ENCODE data around the gene DENND5A.

- no peak for TF ChIP-seq SREBF2 (IDR thresholded peaks at IDR 0.05; ENCODE audit: low read length)
- TF ChIP-seq CTCF (IDR thresholded peaks at IDR 0.05 in 2 of 3, conservative IDR thresholded peaks at IDR 0.05 in 1 of 3; ENCODE audit: control insufficient read depth in 2 of 3, extremely low read depth in 1 of 3, insufficient read depth in 1 of 3, low read depth in 3 of 3, low read length in 3 of 3): no peak
- TF ChIP-seq NFYB (IDR thresholded peaks at IDR 0.05; ENCODE audit: insufficient read depth, low read depth, low read length): no peak
- TF ChIP-seq SIN3A (IDR thresholded peaks at IDR 0.05; ENCODE audit: low read depth, low read length): no peak
- TF ChIP-seq REST (IDR thresholded peaks at IDR 0.05; ENCODE audit: low read depth, low read length): no peak
- no peak for TF ChIP-seq SRF (IDR thresholded peaks at IDR 0.05; ENCODE audit: low read depth in 2 of 2, low read length in 2 of 2)
- TF ChIP-seq CREB1 (IDR thresholded peaks at IDR 0.05; ENCODE audit: low read depth): no peak
- TF ChIP-seq, protein P1, sequence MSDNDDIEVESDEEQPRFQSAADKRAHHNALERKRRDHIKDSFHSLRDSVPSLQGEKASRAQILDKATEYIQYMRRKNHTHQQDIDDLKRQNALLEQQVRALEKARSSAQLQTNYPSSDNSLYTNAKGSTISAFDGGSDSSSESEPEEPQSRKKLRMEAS (IDR thresholded peaks at IDR 0.05; ENCODE audit: low read depth, low read length): no peak
- no peak for TF ChIP-seq RAD21 (IDR thresholded peaks at IDR 0.05; ENCODE audit: insufficient read depth, low read depth, low read length)
- TF ChIP-seq, protein P2, sequence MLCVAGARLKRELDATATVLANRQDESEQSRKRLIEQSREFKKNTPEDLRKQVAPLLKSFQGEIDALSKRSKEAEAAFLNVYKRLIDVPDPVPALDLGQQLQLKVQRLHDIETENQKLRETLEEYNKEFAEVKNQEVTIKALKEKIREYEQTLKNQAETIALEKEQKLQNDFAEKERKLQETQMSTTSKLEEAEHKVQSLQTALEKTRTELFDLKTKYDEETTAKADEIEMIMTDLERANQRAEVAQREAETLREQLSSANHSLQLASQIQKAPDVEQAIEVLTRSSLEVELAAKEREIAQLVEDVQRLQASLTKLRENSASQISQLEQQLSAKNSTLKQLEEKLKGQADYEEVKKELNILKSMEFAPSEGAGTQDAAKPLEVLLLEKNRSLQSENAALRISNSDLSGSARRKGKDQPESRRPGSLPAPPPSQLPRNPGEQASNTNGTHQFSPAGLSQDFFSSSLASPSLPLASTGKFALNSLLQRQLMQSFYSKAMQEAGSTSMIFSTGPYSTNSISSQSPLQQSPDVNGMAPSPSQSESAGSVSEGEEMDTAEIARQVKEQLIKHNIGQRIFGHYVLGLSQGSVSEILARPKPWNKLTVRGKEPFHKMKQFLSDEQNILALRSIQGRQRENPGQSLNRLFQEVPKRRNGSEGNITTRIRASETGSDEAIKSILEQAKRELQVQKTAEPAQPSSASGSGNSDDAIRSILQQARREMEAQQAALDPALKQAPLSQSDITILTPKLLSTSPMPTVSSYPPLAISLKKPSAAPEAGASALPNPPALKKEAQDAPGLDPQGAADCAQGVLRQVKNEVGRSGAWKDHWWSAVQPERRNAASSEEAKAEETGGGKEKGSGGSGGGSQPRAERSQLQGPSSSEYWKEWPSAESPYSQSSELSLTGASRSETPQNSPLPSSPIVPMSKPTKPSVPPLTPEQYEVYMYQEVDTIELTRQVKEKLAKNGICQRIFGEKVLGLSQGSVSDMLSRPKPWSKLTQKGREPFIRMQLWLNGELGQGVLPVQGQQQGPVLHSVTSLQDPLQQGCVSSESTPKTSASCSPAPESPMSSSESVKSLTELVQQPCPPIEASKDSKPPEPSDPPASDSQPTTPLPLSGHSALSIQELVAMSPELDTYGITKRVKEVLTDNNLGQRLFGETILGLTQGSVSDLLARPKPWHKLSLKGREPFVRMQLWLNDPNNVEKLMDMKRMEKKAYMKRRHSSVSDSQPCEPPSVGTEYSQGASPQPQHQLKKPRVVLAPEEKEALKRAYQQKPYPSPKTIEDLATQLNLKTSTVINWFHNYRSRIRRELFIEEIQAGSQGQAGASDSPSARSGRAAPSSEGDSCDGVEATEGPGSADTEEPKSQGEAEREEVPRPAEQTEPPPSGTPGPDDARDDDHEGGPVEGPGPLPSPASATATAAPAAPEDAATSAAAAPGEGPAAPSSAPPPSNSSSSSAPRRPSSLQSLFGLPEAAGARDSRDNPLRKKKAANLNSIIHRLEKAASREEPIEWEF (IDR thresholded peaks at IDR 0.05; ENCODE audit: insufficient replicate concordance, low read depth, low read length): no peak
- no peak for TF ChIP-seq RFX5 (IDR thresholded peaks at IDR 0.05; ENCODE audit: low read depth, low read length)
Observed at GRCh38 chr11:9230296-9230695, 34.9 kb downstream of the DENND5A start.
